ENCODE results near the gene HPS1. TPM values are rescaled to one million over a fixed set of nuclear protein-coding genes. Genes with fewer than 3 reads are reported as not detected.

The HPS1 gene
- total RNA-seq, 1 donor from 2014 or later: 31.9 TPM

- no peak overlapping the region for H3K27ac ChIP-seq (replicated peaks)
- TF ChIP-seq CTCF (IDR thresholded peaks at IDR 0.05; ENCODE audit: borderline replicate concordance): no peak
- peaks cover 4% of the 10 kb centered on the region for H3K9me3 ChIP-seq (replicated peaks)
- DNase-seq: no peak
- no peaks in the 10 kb centered on the region for H3K4me1 ChIP-seq
- no peaks in the 10 kb centered on the region for H3K27me3 ChIP-seq (ENCODE audit: low read depth)
- no peak overlapping the region for H3K4me3 ChIP-seq
- intact Hi-C loops (cut with micrococcal nuclease): no loop called here
- H3K36me3 ChIP-seq: no peaks in the 10 kb centered on the region
Measured at GRCh38 chr10:98478430-98479222, 31.9 kb upstream of the HPS1 start.

- Histone ChIP-seq H3K4me1 (no peaks in the 10 kb centered on the region), H3K27ac (replicated peaks) (no peak overlapping the region), H3K27me3 (ENCODE audit: low read depth) (no peaks in the 10 kb centered on the region), H3K36me3 (no peaks in the 10 kb centered on the region), H3K4me3 (no peak overlapping the region), H3K9me3 (replicated peaks) (no peaks in the 10 kb centered on the region)
- no peak for TF ChIP-seq CTCF (IDR thresholded peaks at IDR 0.05; ENCODE audit: borderline replicate concordance)
- intact Hi-C loops (cut with micrococcal nuclease): no loop called here
- no peak for DNase-seq
Measured at GRCh38 chr10:98477861-98478260, 31.1 kb upstream of the HPS1 start.

GRCh38 chr10:98474628-98475027 is 27.9 kb upstream of the HPS1 start:
- Histone ChIP-seq H3K27ac (replicated peaks) (no peak overlapping the region), H3K4me1 (no peaks in the 10 kb centered on the region), H3K36me3 (no peaks in the 10 kb centered on the region), H3K4me3 (no peak overlapping the region), H3K27me3 (ENCODE audit: low read depth) (no peaks in the 10 kb centered on the region), H3K9me3 (replicated peaks) (no peaks in the 10 kb centered on the region)
- no peak for DNase-seq
- TF ChIP-seq CTCF (IDR thresholded peaks at IDR 0.05; ENCODE audit: borderline replicate concordance): no peak
- intact Hi-C loops (cut with micrococcal nuclease): no loop called here

GRCh38 chr10:98472196-98472595 is 25.5 kb upstream of the HPS1 start:
- peaks cover 21% of the 10 kb centered on the region for H3K4me1 ChIP-seq
- no peak overlapping the region for H3K4me3 ChIP-seq
- no peak for DNase-seq
- no peak for TF ChIP-seq CTCF (IDR thresholded peaks at IDR 0.05; ENCODE audit: borderline replicate concordance)
- no peak overlapping the region for H3K27ac ChIP-seq (replicated peaks)
- H3K36me3 ChIP-seq: no peaks in the 10 kb centered on the region
- H3K27me3 ChIP-seq (ENCODE audit: low read depth): peaks cover 10% of the 10 kb centered on the region
- intact Hi-C loops (cut with micrococcal nuclease): no loop called here
- H3K9me3 ChIP-seq (replicated peaks): no peaks in the 10 kb centered on the region

- Histone ChIP-seq H3K9me3 (replicated peaks) (no peaks in the 10 kb centered on the region), H3K4me1 (peaks cover 29% of the 10 kb centered on the region), H3K4me3 (no peak overlapping the region), H3K27ac (replicated peaks) (no peak overlapping the region), H3K36me3 (no peaks in the 10 kb centered on the region), H3K27me3 (ENCODE audit: low read depth) (peaks cover 14% of the 10 kb centered on the region)
- no peak for DNase-seq
- intact Hi-C loops (cut with micrococcal nuclease): no loop called here
- no peak for TF ChIP-seq CTCF (IDR thresholded peaks at IDR 0.05; ENCODE audit: borderline replicate concordance)
Measured at GRCh38 chr10:98470850-98471249, 24.1 kb upstream of the HPS1 start.
